ENCODE results near the gene FOXL3.
"Not testable (repeated sequence)": the region's sequence is repeated elsewhere in the genome, so short reads cannot be mapped to it uniquely, and the experiment has no call there.

The FOXL3 gene

GRCh38 chr7:255038-255435, 34.9 kb upstream of the FOXL3 start:
- DNase-seq (ENCODE audit: low read depth) = no peak

GRCh38 chr7:255721-256361, 34.1 kb upstream of the FOXL3 start:
- no peak for DNase-seq (ENCODE audit: low read depth)

DNA sequence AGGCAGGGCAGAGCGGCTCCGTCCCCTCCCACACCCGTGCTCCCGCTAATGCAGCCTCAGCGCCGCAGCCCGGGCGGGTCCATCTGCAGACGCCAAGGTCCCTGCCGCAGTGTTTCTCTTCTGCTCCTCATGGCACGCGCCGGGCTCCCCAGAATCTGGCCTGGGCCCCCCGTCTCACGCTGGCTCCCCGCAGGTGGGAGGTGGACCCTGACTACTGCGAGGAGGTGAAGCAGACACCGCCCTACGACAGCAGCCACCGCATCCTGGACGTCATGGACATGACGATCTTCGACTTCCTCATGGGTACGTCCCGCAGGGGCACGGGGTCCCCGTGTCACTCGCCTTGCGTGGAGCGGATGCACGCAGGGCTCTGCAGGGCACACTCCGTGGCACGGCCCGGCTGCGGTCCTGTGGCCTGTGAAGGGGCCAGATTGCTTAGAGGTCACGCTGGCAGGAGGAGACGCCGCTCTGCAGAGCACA, 33.5 kb upstream of the FOXL3 start:
- DNase-seq (ENCODE audit: low read depth) = no peak

DNA sequence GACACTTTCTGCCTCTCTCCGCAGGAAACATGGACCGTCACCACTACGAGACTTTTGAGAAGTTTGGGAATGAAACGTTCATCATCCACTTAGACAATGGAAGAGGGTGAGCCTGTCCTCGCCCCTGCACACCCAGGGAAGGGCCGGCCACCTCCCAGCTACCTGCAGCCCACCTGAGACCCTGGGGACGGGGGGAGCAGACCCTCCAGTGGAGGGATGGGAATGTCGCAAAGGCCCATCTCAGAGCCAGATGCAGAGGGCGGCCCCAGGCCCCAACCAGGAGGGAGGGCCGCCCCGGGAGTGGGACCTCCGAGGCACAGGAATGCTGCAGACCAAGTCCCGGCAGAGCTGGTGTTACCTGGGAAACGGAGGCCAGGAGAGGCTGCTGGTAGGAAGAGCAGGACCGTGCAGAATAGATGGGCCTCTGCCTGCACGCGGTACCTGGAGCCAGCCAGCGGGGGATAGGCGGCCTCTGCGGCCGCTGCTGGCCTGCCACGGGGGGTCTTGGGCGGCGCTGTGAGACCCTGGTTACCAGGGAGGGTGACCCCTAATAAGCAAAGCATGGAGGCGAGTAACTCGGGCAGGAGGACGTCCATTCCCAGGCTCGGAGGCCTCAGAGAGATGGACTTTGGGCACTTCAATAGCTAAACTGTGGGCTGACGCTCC, 32.9 kb upstream of the FOXL3 start:
- no peak for DNase-seq (ENCODE audit: low read depth)

DNA sequence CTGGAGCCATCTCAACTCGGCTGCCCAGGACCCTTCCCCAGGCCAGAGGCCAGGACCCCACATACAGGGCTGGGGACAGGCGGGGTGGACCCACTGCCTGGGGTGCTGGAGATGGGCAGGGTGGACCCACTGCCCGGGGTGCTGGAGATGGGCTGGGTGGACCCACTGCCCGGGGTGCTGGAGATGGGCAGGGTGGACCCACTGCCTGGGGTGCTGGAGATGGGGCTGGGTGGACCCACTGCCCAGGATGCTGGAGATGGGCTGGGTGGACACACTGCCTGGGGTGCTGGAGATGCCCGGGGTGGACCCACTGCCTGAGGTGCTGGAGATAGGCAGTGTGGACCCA, 32.4 kb upstream of the FOXL3 start:
- no peak for DNase-seq (ENCODE audit: low read depth)

GRCh38 chr7:258476-259190, 31.3 kb upstream of the FOXL3 start:
- DNase-seq (ENCODE audit: low read depth) = no peak

- no peak for DNase-seq (ENCODE audit: low read depth)
Observed at GRCh38 chr7:259191-259505, 30.8 kb upstream of the FOXL3 start.

GRCh38 chr7:259751-260405, 30.1 kb upstream of the FOXL3 start:
- no peak for DNase-seq (ENCODE audit: low read depth)

DNA sequence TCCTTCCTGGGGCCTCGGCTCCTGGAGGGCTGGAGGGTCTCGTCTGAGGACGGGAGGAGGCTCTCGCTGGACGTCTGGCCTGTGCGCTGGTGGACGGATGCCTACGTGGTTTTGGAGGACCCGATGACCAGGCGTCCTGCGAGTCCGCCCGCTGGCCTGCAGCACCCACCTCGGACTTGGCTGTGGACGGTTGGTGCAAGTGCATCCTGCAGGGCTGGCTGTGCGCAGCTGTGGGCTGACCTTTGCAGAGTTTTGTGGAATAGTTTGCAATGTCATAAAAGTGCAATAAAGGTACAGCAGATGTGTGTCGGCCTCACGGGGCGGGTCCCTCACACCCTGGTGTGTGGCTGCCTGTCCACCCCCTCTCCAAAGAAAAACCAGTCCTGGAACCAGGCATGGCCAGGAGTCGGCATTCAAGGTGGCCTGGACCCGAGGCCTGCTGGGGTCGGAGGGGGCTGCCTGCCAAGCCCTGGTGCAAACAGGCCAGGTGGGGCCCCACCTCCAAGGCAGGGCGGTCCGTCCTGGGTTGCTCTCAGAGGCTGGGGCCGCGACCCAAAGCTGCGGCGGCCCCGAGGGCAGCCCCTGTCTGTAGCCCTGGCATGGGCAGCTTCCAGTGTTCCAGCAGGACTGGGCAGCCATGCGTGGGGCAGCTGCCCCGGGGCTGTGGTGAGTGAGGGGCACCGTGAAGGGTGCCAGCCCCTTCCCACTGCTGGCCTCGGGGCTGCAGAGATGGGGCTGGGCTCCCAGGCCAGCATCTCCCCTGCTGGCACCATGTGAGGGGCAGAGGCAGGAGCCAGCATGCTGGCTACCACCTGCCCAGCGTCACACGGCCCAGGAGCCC, 29.3 kb upstream of the FOXL3 start:
- no peak for DNase-seq (ENCODE audit: low read depth)

GRCh38 chr7:261341-262250, 28.4 kb upstream of the FOXL3 start:
- no peak for DNase-seq (ENCODE audit: low read depth)

- DNase-seq (ENCODE audit: low read depth) = no peak
Observed at GRCh38 chr7:262251-262572, 27.8 kb upstream of the FOXL3 start.

DNA sequence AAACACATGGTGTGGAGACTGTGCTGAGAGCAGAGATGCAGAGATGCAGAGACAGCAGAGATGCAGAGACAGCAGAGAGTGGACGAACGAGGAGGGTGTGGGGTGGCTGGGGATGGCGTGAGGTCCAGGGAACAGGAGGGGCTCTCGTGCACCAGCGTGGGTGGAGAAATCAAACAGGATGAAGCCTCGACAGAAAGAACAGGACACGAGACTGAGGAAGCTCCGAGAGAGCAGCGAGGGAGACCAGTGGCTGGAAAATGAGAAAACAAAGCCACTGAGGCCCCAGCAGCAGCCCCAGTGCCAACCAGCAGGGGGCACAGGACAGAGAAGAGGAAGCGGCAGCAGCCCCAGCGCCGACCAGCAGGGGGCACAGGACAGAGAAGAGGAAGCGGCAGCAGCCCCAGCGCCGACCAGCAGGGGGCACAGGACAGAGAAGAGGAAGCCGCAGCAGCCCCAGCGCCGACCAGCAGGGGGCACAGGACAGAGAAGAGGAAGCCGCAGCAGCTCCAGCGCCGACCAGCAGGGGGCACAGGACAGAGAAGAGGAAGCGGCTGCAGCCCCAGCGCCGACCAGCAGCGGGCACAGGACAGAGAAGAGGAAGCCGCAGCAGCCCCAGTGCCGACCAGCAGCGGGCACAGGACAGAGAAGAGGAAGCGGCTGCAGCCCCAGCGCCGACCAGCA, 27.2 kb upstream of the FOXL3 start:
- peak; percentile 14 for DNase-seq (ENCODE audit: low read depth)

GRCh38 chr7:263483-264351, 26.3 kb upstream of the FOXL3 start:
- not testable (repeated sequence) for DNase-seq (ENCODE audit: low read depth)

- DNase-seq (ENCODE audit: low read depth) = no peak
Observed at GRCh38 chr7:264541-265191, 25.3 kb upstream of the FOXL3 start.

- no peak for DNase-seq (ENCODE audit: low read depth)
Observed at GRCh38 chr7:265192-265997, 24.6 kb upstream of the FOXL3 start.

DNA sequence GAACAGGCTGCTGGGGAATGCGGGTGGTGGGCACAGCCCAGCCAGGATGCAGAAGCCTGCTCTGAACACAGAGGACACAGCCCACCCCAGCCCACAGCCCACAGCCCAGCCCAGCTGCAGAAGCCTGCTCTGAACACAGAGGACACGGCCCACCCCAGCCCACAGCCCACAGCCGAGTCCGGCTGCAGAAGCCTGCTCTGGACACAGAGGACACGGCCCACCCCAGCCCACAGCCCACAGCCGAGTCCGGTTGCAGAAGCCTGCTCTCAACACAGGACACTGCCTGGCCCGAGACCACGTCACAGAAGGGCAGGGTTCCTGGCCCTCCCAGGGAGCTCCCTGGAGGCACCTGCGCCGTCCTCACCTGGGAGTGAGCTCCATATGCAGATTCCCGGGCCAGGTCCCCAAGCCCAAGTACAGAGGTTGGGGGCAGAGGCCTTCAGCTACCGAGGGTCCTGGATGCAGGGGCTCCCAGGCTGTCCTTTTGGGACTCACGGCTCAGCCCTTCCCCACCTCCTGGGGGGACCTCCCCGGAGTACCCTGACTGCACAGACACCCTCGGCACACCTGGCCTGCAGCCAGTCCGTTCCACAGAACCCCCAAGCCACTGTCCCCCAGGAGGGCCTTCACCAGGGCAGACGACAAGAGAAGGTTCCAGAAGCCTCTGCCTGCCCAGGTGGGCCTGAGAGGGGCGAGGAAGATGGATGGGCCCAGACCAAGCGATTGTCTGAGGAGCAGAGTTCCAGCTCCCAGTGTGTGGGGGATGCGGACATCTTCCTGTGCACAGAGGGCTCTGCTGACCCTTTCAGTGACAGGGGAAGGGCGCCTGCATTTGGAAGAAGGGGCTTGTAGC, 23.7 kb upstream of the FOXL3 start:
- DNase-seq (ENCODE audit: low read depth) = no peak

All from activated T-cell treated with anti-CD3 and anti-CD28 coated beads for 1 hour (primary cell).